GM18502 (cell line): ENCODE measurements around the gene FAM171A1.
A peak's percentile ranks its signal among the peaks of the same experiment; 100 is the strongest.
"Not testable (repeated sequence)": the region's sequence is repeated elsewhere in the genome, so short reads cannot be mapped to it uniquely, and the experiment has no call there.

Experiments
- ATAC-seq: cut with Tn5 transposase; IDR thresholded peaks from one replicate; pipeline ENCODE4 v1.9.1; 2021; ENCODE audit warnings: mild to moderate bottlenecking; ENCODE audit not compliant: unreplicated experiment, poor library complexity

FAM171A1 gene

DNA sequence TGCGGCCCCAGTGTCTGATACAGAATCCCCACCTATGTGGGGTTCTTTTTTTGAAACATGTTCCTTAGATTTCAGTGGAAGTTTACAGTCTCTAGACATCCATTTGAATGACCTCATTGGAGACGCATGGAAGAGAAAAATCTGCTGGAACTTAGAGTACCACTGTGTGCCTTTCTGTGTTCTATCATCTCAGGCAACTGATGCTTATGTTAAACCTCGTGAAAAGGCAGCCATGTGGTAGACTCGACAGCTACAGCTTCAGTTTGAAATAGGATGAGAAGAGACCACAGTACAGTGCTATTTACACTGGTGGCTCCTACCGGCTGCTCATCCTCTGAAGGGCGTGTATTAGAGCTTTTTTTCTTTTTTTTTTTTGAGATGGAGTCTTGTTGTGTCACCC is 74.4 kb downstream of the FAM171A1 start:
- no peak for ATAC-seq

DNA sequence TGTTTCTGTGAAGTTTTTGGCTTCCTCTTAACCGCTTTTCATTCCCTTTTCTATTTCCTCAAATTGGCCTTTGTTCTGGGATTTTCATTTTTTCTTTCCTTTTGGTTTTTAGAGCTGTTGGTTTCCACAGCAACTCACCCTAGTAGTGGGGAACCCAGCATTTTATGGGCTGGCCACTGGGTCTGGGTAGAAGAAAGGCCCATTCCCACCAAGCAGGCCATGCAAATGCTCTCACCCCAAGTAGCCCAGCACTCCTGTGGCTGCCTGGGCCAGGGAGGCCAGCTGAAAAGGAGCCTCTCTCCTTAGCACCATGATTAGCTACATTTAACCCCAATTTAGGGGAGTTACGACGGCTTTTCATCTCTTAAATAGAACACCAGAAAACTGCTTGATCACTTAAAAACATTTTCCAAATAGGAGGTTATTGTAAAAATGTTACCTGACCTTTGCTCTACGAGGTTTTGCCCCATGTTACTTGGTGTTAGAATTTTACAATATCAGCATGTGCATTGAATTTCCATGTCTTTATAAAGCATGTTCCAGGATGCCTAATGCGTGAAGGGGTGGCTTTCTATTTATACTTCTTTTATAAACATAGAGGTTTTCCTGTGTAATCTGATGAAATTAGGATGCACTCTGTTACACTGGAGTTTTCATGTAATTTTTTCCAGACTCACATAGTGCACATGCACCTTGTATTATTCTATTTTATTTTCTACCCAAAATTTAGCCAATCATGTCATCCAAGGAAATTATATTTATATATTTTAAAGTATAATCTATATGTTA is 75.4 kb downstream of the FAM171A1 start:
- no peak for ATAC-seq

GRCh38 chr10:15293862-15294842 is 76.9 kb downstream of the FAM171A1 start:
- no peak for ATAC-seq

GRCh38 chr10:15290671-15291070 is 80.4 kb downstream of the FAM171A1 start:
- ATAC-seq, result no peak

- no peak for ATAC-seq
Observed at GRCh38 chr10:15290150-15290549, 80.9 kb downstream of the FAM171A1 start.

DNA sequence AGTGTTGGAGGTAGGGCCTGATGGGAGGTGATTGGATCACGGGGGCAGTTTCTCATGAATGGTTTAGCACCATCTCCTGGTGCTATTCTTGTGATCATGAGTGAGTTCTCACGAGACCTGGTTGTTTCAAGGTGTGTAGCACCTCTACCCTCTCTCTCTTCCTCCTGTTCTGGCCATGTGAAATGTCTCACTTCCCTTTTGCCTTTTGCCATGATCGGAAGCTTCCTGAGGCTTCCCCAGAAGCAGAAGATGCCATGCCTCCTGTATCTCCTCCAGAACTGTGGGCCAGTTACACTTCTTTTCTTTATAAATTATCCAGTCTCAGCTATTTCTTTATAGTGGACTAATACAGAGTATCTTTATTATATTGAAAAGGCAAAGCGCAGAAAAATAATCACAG is 90.1 kb downstream of the FAM171A1 start:
- ATAC-seq, result no peak

GRCh38 chr10:15280462-15280861 is 90.6 kb downstream of the FAM171A1 start:
- no peak for ATAC-seq

DNA sequence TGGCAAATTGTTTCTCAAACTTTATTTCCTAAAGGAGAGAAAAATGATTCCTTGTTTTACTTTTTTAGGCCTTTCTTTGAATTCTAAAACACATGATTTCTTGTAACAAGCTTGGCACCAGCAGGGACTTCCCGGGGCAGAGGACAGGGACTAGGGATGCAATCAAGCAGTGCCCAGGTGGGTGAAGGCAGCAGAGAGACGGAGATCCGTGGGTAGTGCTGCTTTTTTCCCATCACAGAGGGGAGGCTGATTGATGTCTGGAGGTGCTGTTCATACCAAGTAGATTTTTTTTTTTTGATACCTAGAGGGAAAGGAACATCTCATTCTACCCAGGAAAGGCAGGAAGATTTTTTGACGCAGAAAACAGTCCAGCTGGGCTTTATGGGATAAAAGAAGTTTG is 91.9 kb downstream of the FAM171A1 start:
- no peak for ATAC-seq

DNA sequence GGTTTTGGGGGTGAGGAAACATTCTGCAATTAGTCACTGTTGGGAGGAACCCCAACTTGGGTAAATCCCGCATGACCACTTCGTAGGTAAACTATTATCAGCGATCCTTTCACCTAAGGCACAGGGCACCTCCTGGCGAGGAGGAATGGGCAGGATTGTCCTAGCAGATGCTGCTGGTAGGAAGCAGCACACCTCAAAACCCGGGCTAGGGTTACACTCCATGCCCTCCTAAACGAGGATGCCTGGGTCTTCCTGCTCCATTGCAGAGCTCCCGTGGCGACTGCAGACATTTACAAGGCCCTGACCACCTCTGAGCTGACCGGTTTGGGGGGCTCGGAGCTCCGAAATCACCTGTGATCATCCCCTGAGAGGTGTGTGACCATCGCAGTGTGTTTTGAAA is 92.3 kb downstream of the FAM171A1 start:
- ATAC-seq, result no peak

DNA sequence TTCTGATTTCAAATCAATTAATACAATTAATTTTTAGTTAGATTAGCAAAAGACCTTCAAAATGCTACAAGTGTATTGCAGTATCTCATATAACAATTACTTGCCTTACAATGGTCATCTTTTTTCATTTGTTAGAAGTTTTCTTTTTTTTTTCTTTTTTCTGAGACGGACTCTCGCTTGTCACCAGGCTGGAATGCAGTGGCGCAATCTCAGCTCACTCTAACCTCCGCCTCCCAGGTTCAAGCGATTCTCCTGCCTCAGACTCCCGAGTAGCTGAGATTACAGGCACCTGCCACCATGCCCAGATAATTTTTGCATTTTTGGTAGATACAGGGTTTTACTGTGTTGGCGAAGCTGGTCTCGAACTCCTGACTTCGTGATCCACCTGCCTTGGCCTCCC is 95.0 kb downstream of the FAM171A1 start:
- ATAC-seq, result not testable (repeated sequence)

- ATAC-seq, result not testable (repeated sequence)
Observed at GRCh38 chr10:15269838-15270237, 101.3 kb downstream of the FAM171A1 start.

GRCh38 chr10:15267496-15267895 is 103.6 kb downstream of the FAM171A1 start:
- no peak for ATAC-seq

DNA sequence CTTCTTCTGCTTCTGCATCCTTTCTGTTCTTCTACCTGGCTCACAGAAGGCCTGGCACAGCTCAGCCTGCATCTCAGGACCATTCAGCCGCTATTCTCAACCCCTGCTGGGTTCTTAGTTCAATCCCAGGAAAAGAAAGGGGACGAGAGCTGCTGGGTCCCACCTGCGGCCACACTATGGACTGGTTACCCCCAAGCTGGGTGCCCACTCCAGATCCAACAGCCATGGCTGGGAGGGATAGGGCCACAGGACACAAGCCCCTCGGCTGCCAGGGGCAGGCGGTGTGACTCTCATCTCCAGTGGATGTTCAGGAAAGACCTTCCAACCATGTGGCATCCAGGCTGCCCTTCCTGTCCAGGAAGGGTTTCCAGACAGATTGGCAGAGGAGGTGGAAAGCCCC is 105.0 kb downstream of the FAM171A1 start:
- no peak for ATAC-seq

DNA sequence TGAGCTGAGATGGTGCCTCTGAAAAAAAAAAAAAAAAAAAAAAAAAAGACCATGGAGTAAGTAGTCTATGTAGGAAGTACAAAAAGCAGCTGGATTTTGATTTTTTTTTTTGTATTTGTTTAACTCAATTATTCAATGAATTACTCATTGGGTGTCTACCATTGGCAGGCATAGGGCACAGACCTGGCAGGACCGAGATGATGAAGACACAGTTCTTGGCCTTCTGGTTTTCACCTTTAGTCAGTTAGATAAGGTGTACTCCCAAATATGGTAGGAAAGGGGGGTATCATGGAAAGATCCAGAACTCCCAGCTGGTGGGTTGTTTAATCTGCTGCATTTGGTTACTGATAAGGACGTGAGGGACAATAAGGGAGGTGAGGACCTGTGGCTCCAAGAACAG is 105.5 kb downstream of the FAM171A1 start:
- ATAC-seq, result no peak

DNA sequence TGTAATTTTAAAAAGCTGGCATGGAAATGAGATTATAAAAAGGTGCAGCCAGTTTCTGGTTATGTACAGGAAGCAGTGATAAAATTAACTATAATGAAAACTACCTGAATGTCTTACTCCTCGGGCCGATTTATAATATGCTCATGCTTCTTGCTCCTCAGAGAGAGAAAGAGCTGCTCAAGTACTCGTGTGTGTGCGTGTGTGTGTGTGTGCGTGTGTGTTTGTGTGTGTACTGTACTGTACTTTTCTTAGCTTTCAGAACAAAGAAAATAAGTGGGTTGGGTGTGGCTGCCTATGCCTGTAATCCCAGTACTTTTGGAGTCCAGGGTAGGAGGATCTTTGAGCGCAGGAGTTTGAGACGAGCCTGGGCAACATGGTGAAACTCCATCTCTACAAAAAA is 106.0 kb downstream of the FAM171A1 start:
- ATAC-seq, result no peak

DNA sequence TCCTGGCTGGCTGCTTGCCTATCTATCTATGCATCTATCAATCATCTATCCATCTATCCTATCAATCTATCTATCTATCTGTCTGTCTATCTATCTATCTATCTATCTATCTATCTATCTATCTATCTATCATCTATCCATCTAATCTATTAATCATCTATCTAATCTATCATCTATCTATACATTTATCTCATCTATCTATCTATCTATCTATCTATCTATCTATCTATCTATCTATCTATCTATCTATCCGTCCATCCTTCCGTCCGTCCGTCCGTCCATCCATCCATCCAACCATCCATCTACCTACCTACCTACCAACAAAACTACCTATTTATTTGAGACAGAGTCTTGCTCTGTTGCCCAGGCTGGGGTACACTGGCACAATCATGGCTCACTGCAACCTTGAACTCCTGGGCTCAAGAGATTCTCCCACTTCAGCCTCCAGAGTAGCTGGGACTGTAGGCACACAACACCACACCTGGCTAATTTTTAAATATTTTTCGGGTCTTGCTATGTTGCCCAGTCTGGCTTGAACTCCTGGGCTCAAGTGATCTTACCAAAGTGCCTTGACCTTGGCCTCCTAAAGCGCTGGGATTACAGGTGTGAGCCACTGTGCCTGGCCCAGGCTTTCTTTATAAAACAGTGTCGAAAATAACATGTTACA is 107.3 kb downstream of the FAM171A1 start:
- no peak for ATAC-seq

GRCh38 chr10:15262036-15262713 is 108.9 kb downstream of the FAM171A1 start:
- ATAC-seq, result peak; percentile 66

- no peak for ATAC-seq
Observed at GRCh38 chr10:15259136-15259535, 112.0 kb downstream of the FAM171A1 start.

GRCh38 chr10:15258255-15258654 is 112.8 kb downstream of the FAM171A1 start:
- ATAC-seq, result no peak

GRCh38 chr10:15255961-15256360 is 115.1 kb downstream of the FAM171A1 start:
- no peak for ATAC-seq
